Uterus (tissue), 4 donors: ENCODE data around the gene FAM83D. TPM values are rescaled to one million over a fixed set of nuclear protein-coding genes. Genes with fewer than 3 reads are reported as not detected.

Source experiments
- DNase-seq, 2 donors: peaks; one replicate each; pipeline ENCODE4 v3.0.0-alpha.2; 2019 to 2020
- H3K27ac ChIP-seq, 2 donors: fragments of 200-600 bp; sonication (generic); 1 replicate in 1 of 2; 2 replicates in 1 of 2; pipeline ENCODE4 v1.5.1; 2016 to 2018
- H3K27me3 ChIP-seq, 2 donors: fragments of 200-600 bp; sonication (generic); one replicate each; pipeline ENCODE4 v1.5.1; 2018 to 2019; ENCODE audit warnings: control low read depth in 1 of 2
- H3K36me3 ChIP-seq, 2 donors: fragments of 200-600 bp; sonication (generic); one replicate each; pipeline ENCODE4 v1.5.1; 2019; ENCODE audit warnings: control low read depth in 1 of 2
- H3K4me1 ChIP-seq, 2 donors: fragments of 200-600 bp; sonication (generic); one replicate each; pipeline ENCODE4 v1.5.1; 2018 to 2019; ENCODE audit warnings: control low read depth in 1 of 2
- H3K4me3 ChIP-seq, 2 donors: fragments of 200-600 bp; sonication (generic); 1 replicate in 1 of 2; 2 replicates in 1 of 2; pipeline ENCODE4 v1.5.1; 2018 to 2019; ENCODE audit warnings: mild to moderate bottlenecking in 1 of 2
- H3K9me3 ChIP-seq, 2 donors: fragments of 200-600 bp; sonication (generic); one replicate each; pipeline ENCODE4 v1.5.1; 2019; ENCODE audit warnings: control low read depth in 1 of 2
- POLR2A ChIP-seq, 2 donors: fragments of 450-650 bp; IDR thresholded peaks; one replicate each; pipeline ENCODE4 v1.6.1; 2016; ENCODE audit warnings: antibody characterized with exemption in 2 of 2, mild to moderate bottlenecking in 1 of 2, moderate library complexity in 1 of 2
- intact Hi-C: fragments of 100-400 bp; cut with DNase I; formaldehyde crosslinking; loops from one replicate; pipeline ENCODE4 v1.15.1; 2023; ENCODE audit warnings: low total_unique reads
- total RNA-seq, 4 donors: library from RNA; depleted of rRNA in 3 of 4; stranded (reverse); fragments of >200 nt in 3 of 4; gene quantifications; one replicate each; pipeline versions ENCODE4 v1.1.0 to v1.2.4, GENCODE V29; 2014 to 2023
- TF ChIP-seq, protein P1 (sequence below), 4 experiments: fragments of 200-600 bp in 2 of 4; fragments of 450-650 bp in 2 of 4; sonication (generic) in 2 of 4; IDR thresholded peaks; one replicate each; pipeline ENCODE4 v1.5.1; 2016 to 2019; ENCODE audit warnings: antibody characterized with exemption in 4 of 4, mild to moderate bottlenecking in 2 of 4, moderate library complexity in 1 of 4
- donor health status: DM: yes; HTN: yes; CAD: no.

The FAM83D gene
- total RNA-seq, 4 donors from 2014 or later: 0.61 to 15.1 TPM; not detected in 2

DNA sequence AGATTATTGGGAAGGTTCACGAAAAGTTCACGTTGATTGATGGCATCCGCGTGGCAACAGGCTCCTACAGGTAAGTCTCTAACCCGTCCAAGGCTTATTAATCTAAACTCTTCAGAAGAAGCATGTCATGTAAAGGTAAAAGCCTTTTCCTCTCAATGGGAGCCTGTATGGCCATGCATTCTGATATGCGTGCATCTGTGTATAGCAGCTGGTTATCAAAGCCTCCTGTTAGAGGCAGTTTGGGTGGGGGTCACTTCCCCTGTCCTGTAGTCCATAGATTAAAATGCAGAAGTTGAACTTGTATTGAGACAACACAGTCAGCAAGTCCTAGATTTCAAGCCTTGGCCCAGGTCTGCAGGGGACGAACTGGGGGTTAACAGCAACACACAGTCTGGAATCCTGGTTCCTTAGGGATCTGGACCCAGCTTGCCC, 21.7 kb downstream of the FAM83D start:
- no peaks in the 10 kb centered on the region for H3K9me3 ChIP-seq
- no peak for DNase-seq
- H3K4me3 ChIP-seq: no peak overlapping the region
- no peaks in the 10 kb centered on the region for H3K4me1 ChIP-seq
- H3K27me3 ChIP-seq: no peaks in the 10 kb centered on the region
- no peaks in the 10 kb centered on the region for H3K36me3 ChIP-seq
- TF ChIP-seq, protein P1, sequence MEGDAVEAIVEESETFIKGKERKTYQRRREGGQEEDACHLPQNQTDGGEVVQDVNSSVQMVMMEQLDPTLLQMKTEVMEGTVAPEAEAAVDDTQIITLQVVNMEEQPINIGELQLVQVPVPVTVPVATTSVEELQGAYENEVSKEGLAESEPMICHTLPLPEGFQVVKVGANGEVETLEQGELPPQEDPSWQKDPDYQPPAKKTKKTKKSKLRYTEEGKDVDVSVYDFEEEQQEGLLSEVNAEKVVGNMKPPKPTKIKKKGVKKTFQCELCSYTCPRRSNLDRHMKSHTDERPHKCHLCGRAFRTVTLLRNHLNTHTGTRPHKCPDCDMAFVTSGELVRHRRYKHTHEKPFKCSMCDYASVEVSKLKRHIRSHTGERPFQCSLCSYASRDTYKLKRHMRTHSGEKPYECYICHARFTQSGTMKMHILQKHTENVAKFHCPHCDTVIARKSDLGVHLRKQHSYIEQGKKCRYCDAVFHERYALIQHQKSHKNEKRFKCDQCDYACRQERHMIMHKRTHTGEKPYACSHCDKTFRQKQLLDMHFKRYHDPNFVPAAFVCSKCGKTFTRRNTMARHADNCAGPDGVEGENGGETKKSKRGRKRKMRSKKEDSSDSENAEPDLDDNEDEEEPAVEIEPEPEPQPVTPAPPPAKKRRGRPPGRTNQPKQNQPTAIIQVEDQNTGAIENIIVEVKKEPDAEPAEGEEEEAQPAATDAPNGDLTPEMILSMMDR (IDR thresholded peaks at IDR 0.05): no peak
- no peak for TF ChIP-seq POLR2A (IDR thresholded peaks at IDR 0.05)
- intact Hi-C loops: no loop called here
- H3K27ac ChIP-seq: no peak overlapping the region

DNA sequence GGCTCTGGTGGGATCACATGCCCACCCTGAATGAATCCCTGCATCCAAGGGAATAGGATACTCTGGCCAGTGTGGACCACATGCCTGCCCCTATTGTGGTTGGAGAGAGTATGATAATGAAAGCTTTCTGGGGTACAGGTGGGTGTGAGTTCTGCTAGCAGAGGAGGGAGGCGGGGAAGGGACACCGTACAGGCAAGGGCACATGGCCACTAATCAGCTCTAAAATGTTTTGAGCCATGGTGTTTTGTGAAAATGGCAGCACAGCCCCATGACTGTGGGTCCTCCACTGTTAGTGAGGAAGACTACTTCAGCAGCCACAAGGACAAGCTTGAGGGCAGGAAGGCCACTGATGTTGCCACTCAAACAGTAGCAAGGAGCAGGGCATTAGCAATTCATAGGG, 24.0 kb downstream of the FAM83D start:
- no peaks in the 10 kb centered on the region for H3K27me3 ChIP-seq
- intact Hi-C loops: no loop called here
- TF ChIP-seq, protein P1 (IDR thresholded peaks at IDR 0.05): no peak
- TF ChIP-seq POLR2A (IDR thresholded peaks at IDR 0.05): no peak
- no peaks in the 10 kb centered on the region for H3K36me3 ChIP-seq
- no peak overlapping the region for H3K4me3 ChIP-seq
- no peak for DNase-seq
- no peak overlapping the region for H3K27ac ChIP-seq
- no peaks in the 10 kb centered on the region for H3K9me3 ChIP-seq
- no peaks in the 10 kb centered on the region for H3K4me1 ChIP-seq

DNA sequence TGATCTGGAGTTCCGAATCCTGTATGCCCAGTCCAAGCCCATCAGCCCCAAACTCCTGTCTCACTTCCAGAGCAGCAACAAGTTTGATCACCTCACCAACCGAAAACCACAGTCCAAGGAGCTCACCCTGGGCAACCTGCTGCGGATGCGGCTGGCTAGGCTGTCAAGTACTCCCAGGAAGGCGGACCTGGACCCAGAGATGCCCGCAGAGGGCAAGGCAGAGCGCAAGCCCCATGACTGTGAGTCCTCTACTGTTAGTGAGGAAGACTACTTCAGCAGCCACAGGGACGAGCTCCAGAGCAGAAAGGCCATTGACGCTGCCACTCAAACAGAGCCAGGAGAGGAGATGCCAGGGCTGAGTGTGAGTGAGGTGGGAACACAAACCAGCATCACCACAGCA, 25.4 kb downstream of the FAM83D start:
- no peak overlapping the region for H3K27ac ChIP-seq
- no peaks in the 10 kb centered on the region for H3K9me3 ChIP-seq
- TF ChIP-seq POLR2A (IDR thresholded peaks at IDR 0.05): no peak
- TF ChIP-seq, protein P1 (IDR thresholded peaks at IDR 0.05): no peak
- no peak for DNase-seq
- no peak overlapping the region for H3K4me3 ChIP-seq
- H3K27me3 ChIP-seq: no peaks in the 10 kb centered on the region
- no peaks in the 10 kb centered on the region for H3K4me1 ChIP-seq
- intact Hi-C loops: no loop called here
- no peaks in the 10 kb centered on the region for H3K36me3 ChIP-seq

DNA sequence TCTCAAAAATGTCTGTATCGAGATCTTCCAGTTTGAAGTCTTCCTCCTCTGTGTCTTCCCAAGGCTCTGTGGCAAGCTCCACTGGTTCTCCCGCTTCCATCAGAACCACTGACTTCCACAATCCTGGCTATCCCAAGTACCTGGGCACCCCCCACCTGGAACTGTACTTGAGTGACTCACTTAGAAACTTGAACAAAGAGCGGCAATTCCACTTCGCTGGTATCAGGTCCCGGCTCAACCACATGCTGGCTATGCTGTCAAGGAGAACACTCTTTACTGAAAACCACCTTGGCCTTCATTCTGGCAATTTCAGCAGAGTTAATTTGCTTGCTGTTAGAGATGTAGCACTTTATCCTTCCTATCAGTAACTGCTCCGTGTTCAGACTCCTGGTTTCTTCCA, 25.9 kb downstream of the FAM83D start:
- intact Hi-C loops: no loop called here
- no peaks in the 10 kb centered on the region for H3K9me3 ChIP-seq
- TF ChIP-seq, protein P1 (IDR thresholded peaks at IDR 0.05): no peak
- TF ChIP-seq POLR2A (IDR thresholded peaks at IDR 0.05): no peak
- H3K27ac ChIP-seq: no peak overlapping the region
- no peaks in the 10 kb centered on the region for H3K27me3 ChIP-seq
- no peak for DNase-seq
- H3K36me3 ChIP-seq: no peaks in the 10 kb centered on the region
- no peak overlapping the region for H3K4me3 ChIP-seq
- H3K4me1 ChIP-seq: no peaks in the 10 kb centered on the region

DNA sequence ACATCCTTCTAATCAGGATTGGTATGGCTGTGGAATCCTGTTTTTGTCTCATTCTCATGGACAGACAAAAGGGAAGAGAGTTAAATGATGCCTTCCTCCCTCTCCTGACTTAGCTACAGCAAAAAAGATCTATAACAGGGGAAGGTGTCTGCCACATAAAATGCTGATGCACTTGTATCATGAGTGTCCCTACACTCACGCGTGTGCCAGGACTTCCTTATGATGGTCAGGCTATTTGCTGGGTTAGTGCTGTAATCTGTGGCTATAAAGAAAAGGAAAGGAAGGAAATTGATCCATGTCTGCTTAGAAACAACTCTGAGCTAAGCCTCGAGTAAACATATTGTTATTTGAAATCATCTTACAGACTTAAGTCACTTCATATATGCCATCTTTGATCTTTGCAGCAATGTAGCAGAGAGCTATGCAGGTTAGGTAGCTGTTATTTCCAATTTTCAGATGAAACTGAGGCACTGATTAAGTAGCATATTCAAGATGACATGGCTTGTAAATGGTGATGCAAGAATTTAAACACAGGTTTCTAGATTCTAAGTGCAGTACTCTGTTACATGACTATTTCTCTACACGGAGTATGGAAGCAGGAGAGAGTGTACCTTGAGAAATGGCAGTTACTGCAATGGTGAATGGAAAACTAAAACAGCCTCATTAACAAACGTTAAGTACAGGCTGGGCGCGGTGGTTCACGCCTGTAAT, 27.6 kb downstream of the FAM83D start:
- no peak overlapping the region for H3K4me3 ChIP-seq
- TF ChIP-seq, protein P1 (IDR thresholded peaks at IDR 0.05): no peak
- TF ChIP-seq POLR2A (IDR thresholded peaks at IDR 0.05): no peak
- H3K9me3 ChIP-seq: no peaks in the 10 kb centered on the region
- no peaks in the 10 kb centered on the region for H3K36me3 ChIP-seq
- H3K27ac ChIP-seq: no peak overlapping the region
- DNase-seq: no peak
- no peaks in the 10 kb centered on the region for H3K27me3 ChIP-seq
- H3K4me1 ChIP-seq: no peaks in the 10 kb centered on the region
- intact Hi-C loops: no loop called here
